GM12873 (cell line): ENCODE measurements around the gene CTXND1.

Experiments used
- TF ChIP-seq, protein P1 (sequence below): IDR thresholded peaks from 2 replicates; pipeline ENCODE4 v1.5.1; 2012; ENCODE audit warnings: low read depth, mild to moderate bottlenecking, moderate library complexity, low read length, control low read depth; ENCODE audit not compliant: insufficient read depth; ENCODE audit errors: missing control alignments

Gene CTXND1

DNA sequence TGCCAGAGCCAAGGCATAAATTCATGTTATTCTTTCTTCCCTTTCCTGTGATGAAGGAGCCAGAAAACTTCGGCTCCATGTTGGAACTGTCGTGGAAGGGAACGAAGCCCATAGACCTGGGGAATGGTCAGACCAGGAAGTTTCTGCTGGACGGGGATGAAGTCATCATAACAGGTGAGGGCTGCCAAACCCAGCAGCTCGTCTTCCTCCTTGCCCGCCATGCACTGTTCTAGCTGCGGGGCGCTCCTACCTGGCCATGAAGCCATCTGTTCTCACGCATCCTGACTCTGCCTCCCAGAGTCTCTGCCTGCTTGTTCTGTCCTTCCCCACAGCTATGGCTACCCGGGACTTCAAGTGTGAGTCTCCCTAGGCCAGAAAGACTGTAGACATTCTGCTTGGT is 71.0 kb downstream of the CTXND1 start:
- TF ChIP-seq, protein P1, sequence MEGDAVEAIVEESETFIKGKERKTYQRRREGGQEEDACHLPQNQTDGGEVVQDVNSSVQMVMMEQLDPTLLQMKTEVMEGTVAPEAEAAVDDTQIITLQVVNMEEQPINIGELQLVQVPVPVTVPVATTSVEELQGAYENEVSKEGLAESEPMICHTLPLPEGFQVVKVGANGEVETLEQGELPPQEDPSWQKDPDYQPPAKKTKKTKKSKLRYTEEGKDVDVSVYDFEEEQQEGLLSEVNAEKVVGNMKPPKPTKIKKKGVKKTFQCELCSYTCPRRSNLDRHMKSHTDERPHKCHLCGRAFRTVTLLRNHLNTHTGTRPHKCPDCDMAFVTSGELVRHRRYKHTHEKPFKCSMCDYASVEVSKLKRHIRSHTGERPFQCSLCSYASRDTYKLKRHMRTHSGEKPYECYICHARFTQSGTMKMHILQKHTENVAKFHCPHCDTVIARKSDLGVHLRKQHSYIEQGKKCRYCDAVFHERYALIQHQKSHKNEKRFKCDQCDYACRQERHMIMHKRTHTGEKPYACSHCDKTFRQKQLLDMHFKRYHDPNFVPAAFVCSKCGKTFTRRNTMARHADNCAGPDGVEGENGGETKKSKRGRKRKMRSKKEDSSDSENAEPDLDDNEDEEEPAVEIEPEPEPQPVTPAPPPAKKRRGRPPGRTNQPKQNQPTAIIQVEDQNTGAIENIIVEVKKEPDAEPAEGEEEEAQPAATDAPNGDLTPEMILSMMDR = no peak

DNA sequence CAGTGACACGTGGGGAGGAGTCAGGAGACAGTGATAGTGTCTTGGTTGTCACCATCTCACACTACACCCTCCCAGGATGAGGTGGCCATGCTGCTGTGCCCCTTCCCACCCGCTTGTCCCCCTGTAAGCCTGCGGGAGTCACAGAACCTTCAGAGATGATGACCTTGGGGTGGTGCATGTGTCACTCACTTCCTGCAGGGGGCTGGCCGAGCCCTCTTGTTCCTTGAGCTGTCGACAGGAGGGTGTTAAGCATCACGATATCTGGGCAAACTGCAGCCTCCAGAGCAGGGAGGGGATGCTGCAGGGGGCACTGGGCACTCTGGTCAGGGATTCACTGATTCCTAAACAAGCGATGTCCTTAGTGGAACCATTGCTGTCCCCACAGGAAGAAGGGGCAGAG is 71.5 kb downstream of the CTXND1 start:
- TF ChIP-seq, protein P1 = no peak

DNA sequence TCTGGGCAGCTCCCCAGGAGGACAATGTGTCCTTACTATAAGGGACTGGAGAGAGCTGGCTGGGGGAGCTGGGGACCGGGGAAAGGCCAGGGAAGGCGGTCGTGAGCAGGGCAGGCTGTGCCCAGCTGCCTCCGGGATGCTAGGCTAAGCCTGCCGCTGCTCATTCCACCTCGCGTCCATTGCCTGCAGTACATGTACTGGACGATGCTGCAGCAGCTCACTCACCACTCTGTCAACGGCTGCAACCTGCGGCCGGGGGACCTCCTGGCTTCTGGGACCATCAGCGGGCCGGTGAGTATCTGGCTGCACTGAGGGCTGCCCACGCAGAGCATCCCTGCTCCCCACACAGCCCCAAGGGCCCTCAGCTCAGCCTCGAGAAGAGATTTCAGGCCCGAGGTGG is 72.1 kb downstream of the CTXND1 start:
- TF ChIP-seq, protein P1 = no peak

DNA sequence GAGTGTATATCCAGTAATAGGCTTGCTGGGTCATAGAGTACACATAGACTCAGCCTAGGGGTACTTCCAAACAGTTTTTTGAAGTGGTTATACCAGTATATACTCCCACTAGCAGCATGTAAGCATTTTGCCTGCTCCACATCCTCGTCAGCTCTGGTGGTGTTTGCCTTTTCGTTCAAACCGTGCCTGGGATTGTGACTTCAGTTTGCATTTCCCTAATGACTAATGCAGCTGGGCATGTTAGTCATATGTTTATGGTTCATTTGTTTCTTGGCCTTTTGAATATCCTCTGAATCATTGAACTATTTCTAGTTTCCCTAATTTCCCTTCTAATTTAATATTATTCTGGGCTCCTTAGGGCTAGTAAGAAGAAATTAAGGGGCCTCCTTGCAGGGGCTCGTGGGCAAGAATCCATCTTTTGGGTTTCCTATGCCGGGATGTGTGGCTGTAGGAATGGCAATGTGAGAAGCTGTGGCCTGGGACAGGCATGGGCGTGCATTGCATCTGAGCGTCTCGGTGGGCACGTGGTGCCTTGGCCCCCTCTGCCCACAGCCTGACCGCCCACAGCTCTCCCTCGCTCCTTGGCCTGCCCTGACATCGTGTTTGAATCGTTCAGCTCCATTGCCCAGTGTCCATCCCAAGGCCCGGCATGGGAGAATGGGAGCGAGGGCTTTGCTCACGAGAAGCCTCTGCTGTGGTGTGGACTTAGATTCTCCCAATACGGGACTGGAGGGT is 72.8 kb downstream of the CTXND1 start:
- TF ChIP-seq, protein P1 = no peak

DNA sequence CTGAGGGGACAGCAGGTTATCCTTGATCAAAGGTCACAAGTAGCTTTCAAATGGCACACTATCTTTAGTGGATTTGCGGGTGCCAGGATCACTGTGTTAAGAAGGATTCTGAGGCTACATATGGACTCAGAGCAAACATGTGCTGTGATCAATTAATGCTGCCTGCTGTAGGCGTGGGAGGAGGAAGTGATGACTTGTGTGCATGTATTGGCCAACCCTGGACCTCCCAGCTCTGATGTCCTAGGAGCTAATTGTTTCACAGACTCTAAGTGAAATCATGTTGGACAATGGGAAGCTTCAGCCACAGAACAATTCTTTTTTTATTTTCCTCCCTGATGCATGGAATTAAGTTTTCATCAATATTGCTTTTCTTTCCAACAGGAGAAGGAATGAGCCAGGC is 74.9 kb downstream of the CTXND1 start:
- TF ChIP-seq, protein P1 = no peak

DNA sequence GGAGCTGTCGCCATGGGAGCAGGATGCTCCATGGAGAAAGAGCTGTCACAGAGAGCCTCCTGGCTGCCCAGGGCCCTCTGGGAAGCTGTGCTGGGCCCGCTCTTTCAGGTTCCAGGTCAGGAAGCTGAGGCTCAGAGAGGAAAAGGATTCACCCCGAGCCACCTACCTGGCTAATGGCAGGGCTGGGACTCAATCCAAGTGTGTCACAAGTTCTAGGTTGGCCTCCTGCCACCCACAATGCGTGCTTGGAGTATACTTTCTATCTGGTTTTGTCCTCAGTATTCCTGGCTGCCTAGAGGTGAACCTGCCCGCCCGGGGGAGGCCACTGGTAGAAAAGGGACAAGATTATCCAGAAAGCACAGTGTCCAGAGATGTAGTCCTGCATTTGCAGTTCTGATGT is 75.6 kb downstream of the CTXND1 start:
- TF ChIP-seq, protein P1 = no peak

DNA sequence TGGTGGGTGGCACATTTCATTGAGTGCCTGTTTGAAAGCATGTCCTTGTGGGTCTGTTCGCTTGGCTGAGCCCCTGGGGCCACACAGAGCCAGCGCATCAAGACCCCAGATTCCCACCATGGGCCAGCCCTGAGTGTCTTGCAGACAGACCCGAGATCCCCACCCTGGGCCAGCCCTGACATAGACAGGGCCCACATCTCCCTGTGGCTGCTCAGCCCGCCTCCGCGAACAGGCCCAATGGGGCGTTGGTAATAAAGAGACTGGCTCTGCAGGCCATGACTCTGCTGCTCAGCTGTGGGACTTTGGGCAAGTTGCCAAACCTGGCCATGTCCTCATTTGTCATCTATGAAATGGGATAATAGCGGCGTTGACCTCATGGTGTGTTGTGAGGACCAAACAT is 76.6 kb downstream of the CTXND1 start:
- TF ChIP-seq, protein P1 = no peak
